Loucy (cell line): Measurements from ENCODE around the gene CLDN6.

Experiments used
- H2AFZ ChIP-seq: fragments of 200-600 bp; sonication (generic); 2 replicates; pipeline ENCODE4 v1.6.0; 2016; ENCODE audit warnings: antibody characterized with exemption, mild to moderate bottlenecking, low read length, moderate library complexity
- H3F3A ChIP-seq: fragments of 200-600 bp; 2 replicates; pipeline ENCODE4 v1.6.0; 2016; ENCODE audit warnings: antibody characterized with exemption, low read depth, mild to moderate bottlenecking
- H3K27me3 ChIP-seq: fragments of 200-600 bp; sonication (generic); 2 replicates; pipeline ENCODE4 v1.6.1; 2014; ENCODE audit warnings: low read length, mild to moderate bottlenecking; ENCODE audit not compliant: insufficient read depth, poor library complexity, severe bottlenecking
- H3K36me3 ChIP-seq: fragments of 200-600 bp; sonication (generic); 2 replicates; pipeline ENCODE4 v1.6.1; 2016; ENCODE audit warnings: low read length; ENCODE audit not compliant: insufficient read depth
- H3K4me1 ChIP-seq: fragments of 200-600 bp; sonication (generic); 2 replicates; pipeline ENCODE4 v1.5.1; 2014; ENCODE audit warnings: low read length, mild to moderate bottlenecking; ENCODE audit not compliant: insufficient read depth, poor library complexity, severe bottlenecking
- H3K4me2 ChIP-seq: fragments of 200-600 bp; sonication (generic); 2 replicates; pipeline ENCODE4 v1.6.0; 2014; ENCODE audit warnings: antibody characterized with exemption, low read length, low read depth, mild to moderate bottlenecking; ENCODE audit not compliant: poor library complexity, severe bottlenecking
- H3K4me3 ChIP-seq: fragments of 200-600 bp; sonication (generic); 2 replicates; pipeline ENCODE4 v1.5.1; 2014; ENCODE audit warnings: low read length, mild to moderate bottlenecking, mixed read lengths; ENCODE audit not compliant: poor library complexity, severe bottlenecking
- H3K79me2 ChIP-seq: fragments of 200-600 bp; sonication (generic); 2 replicates; pipeline ENCODE4 v1.6.1; 2014; ENCODE audit warnings: low read length; ENCODE audit not compliant: insufficient read depth
- H3K9ac ChIP-seq: fragments of 200-600 bp; sonication (generic); 2 replicates; pipeline ENCODE4 v1.6.0; 2014; ENCODE audit warnings: mild to moderate bottlenecking, low read depth, low read length, moderate library complexity; ENCODE audit not compliant: poor library complexity, severe bottlenecking
- H3K9me2 ChIP-seq: fragments of 200-600 bp; sonication (generic); replicated peaks from 2 replicates; pipeline ENCODE4 v1.6.1; 2016; ENCODE audit warnings: low read depth, low read length, mixed read lengths
- H3K9me3 ChIP-seq: fragments of 200-600 bp; sonication (generic); 2 replicates; pipeline ENCODE4 v1.6.1; 2014; ENCODE audit warnings: mild to moderate bottlenecking, antibody characterized with exemption, low read length, low read depth; ENCODE audit not compliant: insufficient read depth
- H4K20me1 ChIP-seq: fragments of 200-600 bp; sonication (generic); 2 replicates; pipeline ENCODE4 v1.6.0; 2014; ENCODE audit warnings: antibody characterized with exemption, low read length, mild to moderate bottlenecking; ENCODE audit not compliant: insufficient read depth, poor library complexity, severe bottlenecking
- EZH2phosphoT487 ChIP-seq: fragments of 200-600 bp; IDR thresholded peaks from 2 replicates; pipeline ENCODE4 v1.6.1; 2018; ENCODE audit warnings: antibody characterized with exemption, mild to moderate bottlenecking, moderate library complexity, borderline replicate concordance
- TF ChIP-seq, protein P1 (sequence below): fragments of 200-600 bp; sonication (generic); conservative IDR thresholded peaks from 2 replicates; pipeline ENCODE4 v1.5.1; 2014; ENCODE audit warnings: mild to moderate bottlenecking, antibody characterized with exemption, low read length

Gene CLDN6

DNA sequence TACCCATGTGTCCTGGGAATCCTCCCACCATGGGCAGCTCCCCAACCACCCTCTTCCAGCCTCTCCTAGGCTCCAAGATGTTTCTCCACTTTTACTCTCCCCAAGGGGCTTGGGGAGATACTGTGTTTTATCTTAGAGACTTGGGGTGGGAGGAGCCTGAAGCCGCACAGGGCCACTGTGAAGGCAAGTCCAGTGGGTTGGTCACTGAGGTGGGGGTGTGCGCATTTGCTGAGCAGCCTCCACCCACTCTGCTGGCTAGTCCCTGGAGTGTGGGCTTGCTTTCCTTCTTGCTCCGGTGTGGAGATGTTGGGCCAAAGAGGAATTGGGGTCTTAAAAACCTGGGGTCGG lies 9.3 kb downstream of the CLDN6 start:
- Histone ChIP-seq H3F3A (no peaks in the 10 kb centered on the region; the same call in 1 of the 2 replicates), H3K9me2 (no peaks in the 10 kb centered on the region), H3K79me2 (peaks cover 7% of the 10 kb centered on the region), H3K4me2 (peak overlapping the region; percentile 95), H3K27me3 (no peaks in the 10 kb centered on the region), H3K4me3 (peak overlapping the region; percentile 72), H3K9ac (peak overlapping the region; percentile 87), H4K20me1 (no peaks in the 10 kb centered on the region), H3K36me3 (no peaks in the 10 kb centered on the region), H2AFZ (no peak overlapping the region), H3K9me3 (no peaks in the 10 kb centered on the region), H3K4me1 (peaks cover 31% of the 10 kb centered on the region)
- no peak for TF ChIP-seq EZH2phosphoT487
- TF ChIP-seq, protein P1, sequence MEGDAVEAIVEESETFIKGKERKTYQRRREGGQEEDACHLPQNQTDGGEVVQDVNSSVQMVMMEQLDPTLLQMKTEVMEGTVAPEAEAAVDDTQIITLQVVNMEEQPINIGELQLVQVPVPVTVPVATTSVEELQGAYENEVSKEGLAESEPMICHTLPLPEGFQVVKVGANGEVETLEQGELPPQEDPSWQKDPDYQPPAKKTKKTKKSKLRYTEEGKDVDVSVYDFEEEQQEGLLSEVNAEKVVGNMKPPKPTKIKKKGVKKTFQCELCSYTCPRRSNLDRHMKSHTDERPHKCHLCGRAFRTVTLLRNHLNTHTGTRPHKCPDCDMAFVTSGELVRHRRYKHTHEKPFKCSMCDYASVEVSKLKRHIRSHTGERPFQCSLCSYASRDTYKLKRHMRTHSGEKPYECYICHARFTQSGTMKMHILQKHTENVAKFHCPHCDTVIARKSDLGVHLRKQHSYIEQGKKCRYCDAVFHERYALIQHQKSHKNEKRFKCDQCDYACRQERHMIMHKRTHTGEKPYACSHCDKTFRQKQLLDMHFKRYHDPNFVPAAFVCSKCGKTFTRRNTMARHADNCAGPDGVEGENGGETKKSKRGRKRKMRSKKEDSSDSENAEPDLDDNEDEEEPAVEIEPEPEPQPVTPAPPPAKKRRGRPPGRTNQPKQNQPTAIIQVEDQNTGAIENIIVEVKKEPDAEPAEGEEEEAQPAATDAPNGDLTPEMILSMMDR, result no peak

DNA sequence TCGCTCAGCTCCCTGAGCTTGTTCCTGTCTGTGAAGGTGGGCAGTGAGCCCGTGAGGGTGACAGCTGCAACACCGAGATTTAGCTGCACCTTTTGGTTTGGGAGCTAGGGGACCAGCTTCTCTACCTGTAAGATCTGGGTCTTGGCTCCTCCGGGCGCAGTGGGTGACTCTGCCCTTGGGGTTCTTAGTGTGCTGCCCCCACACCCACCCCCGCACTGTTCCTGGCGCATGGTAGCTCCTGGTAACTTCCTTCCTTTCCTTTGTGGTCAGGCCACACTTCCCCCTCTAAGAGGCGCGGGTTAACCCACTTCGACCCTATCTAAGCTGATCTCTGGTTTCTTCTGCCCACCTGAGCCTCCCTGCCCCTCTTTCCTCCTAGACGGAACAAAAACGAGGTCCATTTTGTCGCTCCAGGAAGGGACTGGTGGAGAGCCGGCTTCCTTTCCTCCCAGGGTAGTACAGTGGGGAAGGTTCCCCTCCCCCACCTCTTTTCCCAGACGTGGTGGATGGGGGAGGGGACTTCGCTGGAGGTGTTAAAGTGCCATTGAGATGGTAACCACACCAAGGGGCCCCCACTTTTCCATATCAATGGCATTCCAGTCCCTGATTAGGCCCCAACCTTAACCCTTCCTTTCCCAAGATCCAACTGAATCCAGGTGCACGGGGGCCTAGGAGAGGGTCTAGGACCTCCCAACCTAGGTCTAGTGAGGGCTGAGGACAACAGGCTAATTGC lies 9.9 kb downstream of the CLDN6 start:
- H4K20me1 ChIP-seq, result no peaks in the 10 kb centered on the region
- peaks cover 7% of the 10 kb centered on the region for H3K79me2 ChIP-seq
- H3K4me3 ChIP-seq, result peak overlapping the region; percentile 72
- no peaks in the 10 kb centered on the region for H3K9me3 ChIP-seq
- H3F3A ChIP-seq, result no peaks in the 10 kb centered on the region; the same call in 1 of the 2 replicates
- H3K9me2 ChIP-seq, result no peaks in the 10 kb centered on the region
- peak overlapping the region; percentile 87 for H3K9ac ChIP-seq
- H2AFZ ChIP-seq, result no peak overlapping the region
- peaks cover 31% of the 10 kb centered on the region for H3K4me1 ChIP-seq
- H3K27me3 ChIP-seq, result no peaks in the 10 kb centered on the region
- H3K4me2 ChIP-seq, result peak overlapping the region; percentile 95
- no peaks in the 10 kb centered on the region for H3K36me3 ChIP-seq
- TF ChIP-seq, protein P1, result no peak
- no peak for TF ChIP-seq EZH2phosphoT487

DNA sequence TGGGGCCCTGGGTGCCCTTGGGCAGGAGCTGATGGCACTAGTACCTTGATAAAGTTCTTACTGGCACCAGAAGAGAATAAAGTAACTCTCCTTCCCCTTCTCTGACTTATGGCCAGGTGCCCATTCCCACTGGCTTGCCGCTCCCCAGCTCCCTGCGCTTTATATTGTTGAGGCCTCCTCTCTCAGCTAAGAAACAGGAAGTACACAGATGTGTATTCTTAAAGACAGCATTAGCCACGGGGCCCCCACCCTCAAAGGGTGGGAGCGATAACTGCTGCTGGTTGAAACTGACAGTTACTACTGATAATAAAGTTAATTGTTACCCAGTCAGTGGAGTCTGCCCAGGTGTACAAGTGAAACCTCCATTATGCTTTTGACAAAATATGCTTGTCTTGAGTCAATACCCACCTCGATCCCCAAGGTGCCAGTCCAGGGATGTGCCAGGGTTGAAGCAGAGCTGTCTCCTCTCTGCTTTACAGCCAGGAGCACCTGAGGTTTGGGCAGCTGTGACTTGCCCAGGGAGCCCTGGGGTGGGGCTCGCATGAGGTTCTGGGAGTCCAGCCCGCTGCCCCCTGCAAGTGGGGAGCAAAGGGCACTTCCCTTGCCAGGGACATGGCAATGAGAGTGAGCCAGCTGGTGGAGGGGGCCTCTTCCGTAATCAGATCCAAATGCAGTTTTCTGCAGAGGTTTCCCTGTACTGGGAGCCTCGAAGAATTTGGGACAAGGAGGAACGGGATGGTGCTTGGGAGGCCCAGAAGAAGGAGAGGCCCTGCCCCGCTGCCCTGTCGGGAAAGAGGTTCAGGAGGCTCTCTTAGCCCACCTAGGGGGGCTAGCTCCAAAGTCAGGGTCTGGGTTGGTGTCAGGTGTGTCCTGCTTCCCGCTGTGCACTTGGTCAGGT lies 10.7 kb downstream of the CLDN6 start:
- Histone ChIP-seq H3K4me1 (peaks cover 31% of the 10 kb centered on the region), H3K9ac (peak overlapping the region; percentile 87), H4K20me1 (no peaks in the 10 kb centered on the region), H2AFZ (no peak overlapping the region), H3K36me3 (no peaks in the 10 kb centered on the region), H3K4me3 (peak overlapping the region; percentile 72), H3F3A (no peaks in the 10 kb centered on the region; the same call in 1 of the 2 replicates), H3K27me3 (no peaks in the 10 kb centered on the region), H3K79me2 (peaks cover 7% of the 10 kb centered on the region), H3K9me2 (no peaks in the 10 kb centered on the region), H3K4me2 (peak overlapping the region; percentile 95), H3K9me3 (no peaks in the 10 kb centered on the region)
- TF ChIP-seq, protein P1, result no peak
- no peak for TF ChIP-seq EZH2phosphoT487
